Breast epithelium (tissue), 3 donors: ENCODE results near the gene NANOG.

Experiments used
- CTCF ChIP-seq, 3 donors: fragments of 450-650 bp; IDR thresholded peaks; one replicate each; pipeline ENCODE4 v1.5.1; 2016 to 2017; ENCODE audit warnings: antibody characterized with exemption in 3 of 3, mild to moderate bottlenecking in 3 of 3, moderate library complexity in 3 of 3
- POLR2A ChIP-seq: fragments of 450-650 bp; IDR thresholded peaks from one replicate; pipeline ENCODE4 v1.6.1; 2016; ENCODE audit warnings: antibody characterized with exemption, mild to moderate bottlenecking, moderate library complexity

DNA sequence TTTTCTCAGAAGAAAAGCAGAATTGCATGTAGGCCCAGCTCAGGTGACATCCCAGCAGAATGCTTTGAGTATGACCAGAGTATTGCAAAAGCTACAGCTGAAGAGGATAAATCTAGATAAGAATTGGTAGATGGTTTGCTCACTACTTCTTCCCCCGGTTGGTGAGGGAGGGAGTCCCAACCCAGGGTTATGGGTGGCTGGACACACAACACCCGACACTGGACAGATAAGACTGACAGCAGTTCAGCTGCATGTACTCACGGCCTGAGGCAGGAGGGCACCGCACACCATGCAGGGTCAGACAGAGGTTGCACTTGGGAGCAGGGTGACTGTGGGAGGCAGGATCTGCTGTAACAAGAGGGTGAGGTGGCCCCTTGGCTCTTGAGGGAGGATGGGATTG lies 40.4 kb upstream of the NANOG start:
- TF ChIP-seq CTCF (IDR thresholded peaks at IDR 0.05) (no peak), POLR2A (no peak)
